GM19035 (cell line): ENCODE results near the gene ZNF777.
"Not testable (repeated sequence)": the region's sequence is repeated elsewhere in the genome, so short reads cannot be mapped to it uniquely, and the experiment has no call there.

ENCODE experiments used
- ATAC-seq: cut with Tn5 transposase; IDR thresholded peaks from one replicate; pipeline ENCODE4 v1.9.1; 2021; ENCODE audit not compliant: unreplicated experiment

ZNF777 gene

DNA sequence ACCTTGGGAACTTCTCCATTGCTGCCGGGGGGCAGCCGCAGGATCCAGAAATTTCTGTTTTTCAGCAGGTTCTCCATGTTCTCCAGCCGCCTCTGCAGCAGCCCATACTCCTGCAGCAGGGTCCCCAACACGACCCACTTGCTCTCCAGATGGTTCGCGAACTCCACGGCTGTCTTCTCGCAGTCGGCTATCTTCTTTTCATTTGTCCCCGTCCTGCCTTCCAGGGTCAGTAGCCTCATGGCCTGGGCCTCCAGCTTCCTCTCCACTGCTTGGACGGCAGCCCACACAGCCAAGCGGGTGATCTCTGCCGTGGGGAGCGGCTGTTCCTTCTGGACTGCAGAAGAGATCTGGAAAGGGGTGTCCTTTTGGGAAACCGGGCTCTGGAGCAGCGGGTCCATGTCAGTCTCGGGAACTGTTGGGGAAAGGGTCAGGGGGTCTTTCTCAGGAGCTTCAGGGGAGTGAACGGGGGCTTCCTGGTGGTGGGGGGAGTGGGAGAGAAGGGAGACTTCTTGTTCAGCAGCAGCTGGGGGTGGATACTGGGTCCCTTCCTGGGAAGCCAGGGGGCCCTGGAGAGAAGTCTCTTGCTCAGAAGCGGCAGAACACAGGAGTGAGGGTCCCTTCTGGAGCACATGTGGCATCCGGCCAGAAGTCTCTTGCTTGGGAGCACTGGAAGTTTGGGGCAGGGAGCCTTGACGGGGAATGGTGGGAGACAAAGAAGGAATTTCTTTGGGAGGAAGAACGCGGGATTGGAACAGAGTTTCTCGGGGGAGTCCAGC, 5.5 kb downstream of the ZNF777 start:
- no peak for ATAC-seq

DNA sequence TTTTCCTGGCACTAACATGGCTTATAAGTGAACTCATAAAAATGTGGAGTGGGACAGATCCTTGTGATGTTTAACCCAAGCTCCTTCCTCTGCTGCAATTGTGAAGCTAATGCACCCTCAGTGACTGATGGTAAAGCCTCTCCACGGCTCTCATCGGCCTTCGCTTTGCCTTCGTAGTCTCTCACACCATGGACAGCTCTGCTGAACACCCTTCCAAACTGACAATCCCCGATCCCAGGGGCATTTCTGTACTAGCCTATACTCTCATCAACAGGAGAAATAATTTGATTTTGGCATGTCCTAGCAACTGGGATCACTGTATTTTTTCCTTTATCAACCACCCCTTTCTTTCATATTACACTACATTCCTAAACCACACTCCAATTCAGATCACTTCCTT, 6.1 kb downstream of the ZNF777 start:
- ATAC-seq: no peak

DNA sequence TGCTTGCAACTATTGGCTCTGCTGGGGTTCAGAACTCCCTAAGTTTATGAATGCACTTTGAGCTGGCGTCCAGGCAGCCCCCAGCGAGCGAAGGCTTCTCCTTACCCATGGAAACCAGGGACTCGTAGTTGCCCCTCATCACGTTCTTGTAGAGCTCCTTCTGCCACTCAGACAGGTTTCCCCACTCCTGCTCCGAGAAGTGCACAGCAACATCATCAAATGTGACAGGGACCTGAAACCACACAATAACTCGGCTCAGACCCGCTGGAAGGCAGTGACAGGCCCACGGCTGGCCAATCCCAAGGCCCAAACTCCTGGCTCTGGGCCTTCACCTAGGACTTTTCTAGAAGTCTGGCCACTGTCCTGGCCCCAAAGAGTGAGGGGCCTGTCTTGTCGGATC, 6.9 kb downstream of the ZNF777 start:
- ATAC-seq: no peak

- no peak for ATAC-seq
Measured at GRCh38 chr7:149450821-149451220, 10.0 kb downstream of the ZNF777 start.

- no peak for ATAC-seq
Measured at GRCh38 chr7:149449897-149450296, 11.0 kb downstream of the ZNF777 start.

GRCh38 chr7:149448961-149449360, 11.9 kb downstream of the ZNF777 start:
- ATAC-seq: no peak

- ATAC-seq: not testable (repeated sequence)
Measured at GRCh38 chr7:149446026-149446425, 14.8 kb downstream of the ZNF777 start.

DNA sequence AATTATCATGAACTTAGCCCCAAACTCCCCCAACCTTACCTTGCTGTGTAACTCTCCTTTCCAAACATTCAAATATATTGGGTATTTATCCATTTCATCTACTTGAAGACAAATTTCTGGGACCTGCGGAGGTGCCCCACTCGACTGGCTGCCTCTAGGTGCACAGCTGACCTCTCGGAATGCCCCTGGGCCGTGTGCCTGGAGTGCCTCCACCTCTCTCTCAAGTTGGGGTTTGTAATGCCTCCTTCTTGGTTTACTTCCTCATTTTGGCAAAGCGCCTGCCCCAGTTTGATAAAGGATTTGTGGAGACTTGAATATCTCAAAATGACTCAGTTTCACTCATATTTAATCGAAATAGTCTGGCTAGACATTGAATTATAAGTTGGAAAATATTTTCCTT, 16.6 kb downstream of the ZNF777 start:
- no peak for ATAC-seq

DNA sequence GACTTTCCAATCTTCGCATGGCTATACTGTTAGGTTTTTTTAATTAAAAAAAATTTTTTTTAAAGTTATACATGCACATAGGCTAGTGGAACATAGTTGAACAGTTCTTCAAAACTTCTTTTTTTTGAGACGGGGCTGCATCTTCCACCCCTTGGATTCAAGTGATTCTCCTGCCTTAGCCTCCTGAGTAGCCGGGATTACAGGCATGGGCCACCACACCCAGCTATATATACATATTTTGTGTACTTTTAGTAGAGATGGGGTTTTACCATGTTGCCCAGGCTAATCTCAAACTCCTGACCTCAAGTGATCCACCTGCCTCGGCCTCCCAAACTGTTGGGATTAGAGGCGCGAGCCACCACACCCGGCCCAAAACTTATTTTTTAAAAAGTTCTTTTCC, 17.3 kb downstream of the ZNF777 start:
- no peak for ATAC-seq

GRCh38 chr7:149442924-149443323, 17.9 kb downstream of the ZNF777 start:
- no peak for ATAC-seq

DNA sequence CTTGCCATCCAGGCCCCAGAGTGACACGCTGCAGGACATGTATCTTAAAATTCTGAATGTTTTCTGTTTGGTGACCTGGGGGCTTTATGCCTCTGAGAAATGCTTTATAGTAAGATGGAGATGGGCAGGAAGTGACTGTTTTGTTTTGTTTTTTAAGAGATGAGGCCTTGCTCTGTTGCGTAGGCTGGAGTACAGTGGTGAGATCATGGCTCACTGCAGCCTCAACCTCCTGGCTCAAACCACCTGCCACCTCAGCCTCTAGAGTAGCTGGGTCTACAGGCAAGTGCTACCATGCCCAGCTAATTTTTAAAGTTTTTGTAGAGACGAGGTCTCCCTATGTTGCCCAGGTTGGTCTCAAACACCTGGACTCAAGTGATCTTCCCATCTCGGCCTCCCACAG, 20.6 kb downstream of the ZNF777 start:
- ATAC-seq: no peak

- ATAC-seq: no peak
Measured at GRCh38 chr7:149436358-149436757, 24.5 kb downstream of the ZNF777 start.

DNA sequence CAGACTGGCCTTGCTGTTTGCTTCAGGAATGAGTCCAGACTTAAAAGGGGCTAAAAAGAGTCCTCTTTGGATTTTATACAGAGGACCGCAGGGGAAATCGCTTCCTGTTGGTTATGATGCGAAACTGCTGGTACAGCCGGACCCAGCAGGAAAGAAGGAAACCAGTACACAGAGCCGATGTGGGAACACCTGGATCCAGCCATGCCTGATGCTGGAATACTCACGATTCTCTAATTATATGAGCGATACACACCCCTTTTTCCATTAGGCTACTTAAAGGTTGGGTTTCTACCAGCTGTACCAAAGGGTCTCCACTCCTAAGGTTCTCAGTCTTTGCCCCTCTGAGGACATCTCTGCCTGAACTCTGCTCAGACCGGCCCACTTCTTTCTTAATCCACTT, 27.7 kb downstream of the ZNF777 start:
- ATAC-seq: no peak

DNA sequence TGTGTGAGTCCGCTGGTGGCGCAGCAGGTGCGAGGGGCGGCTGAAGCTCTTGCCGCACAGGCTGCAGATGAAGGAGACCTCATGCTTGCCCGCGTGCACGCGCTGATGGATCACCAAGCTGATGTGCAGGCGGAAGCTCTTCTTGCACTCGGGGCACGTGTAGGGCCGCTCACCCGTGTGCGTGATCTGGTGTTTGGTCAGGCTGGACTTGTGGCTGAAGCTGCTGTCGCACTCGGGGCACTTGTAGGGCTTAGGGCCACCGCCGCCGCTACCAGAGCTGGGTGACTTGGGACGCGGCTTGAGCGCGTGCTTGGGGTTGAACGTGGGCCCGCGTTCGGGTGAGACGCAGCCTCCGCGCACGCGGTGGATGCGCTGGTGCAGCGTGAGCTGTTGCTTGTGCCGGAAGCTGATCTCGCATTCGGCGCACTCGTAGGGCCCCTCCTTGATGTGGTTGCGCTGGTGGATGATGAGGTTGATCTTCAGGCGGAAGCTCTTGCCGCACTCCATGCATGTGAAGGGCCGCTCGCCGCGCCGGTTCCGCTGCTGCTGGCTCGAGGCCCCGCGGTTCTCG, 28.7 kb downstream of the ZNF777 start:
- no peak for ATAC-seq

DNA sequence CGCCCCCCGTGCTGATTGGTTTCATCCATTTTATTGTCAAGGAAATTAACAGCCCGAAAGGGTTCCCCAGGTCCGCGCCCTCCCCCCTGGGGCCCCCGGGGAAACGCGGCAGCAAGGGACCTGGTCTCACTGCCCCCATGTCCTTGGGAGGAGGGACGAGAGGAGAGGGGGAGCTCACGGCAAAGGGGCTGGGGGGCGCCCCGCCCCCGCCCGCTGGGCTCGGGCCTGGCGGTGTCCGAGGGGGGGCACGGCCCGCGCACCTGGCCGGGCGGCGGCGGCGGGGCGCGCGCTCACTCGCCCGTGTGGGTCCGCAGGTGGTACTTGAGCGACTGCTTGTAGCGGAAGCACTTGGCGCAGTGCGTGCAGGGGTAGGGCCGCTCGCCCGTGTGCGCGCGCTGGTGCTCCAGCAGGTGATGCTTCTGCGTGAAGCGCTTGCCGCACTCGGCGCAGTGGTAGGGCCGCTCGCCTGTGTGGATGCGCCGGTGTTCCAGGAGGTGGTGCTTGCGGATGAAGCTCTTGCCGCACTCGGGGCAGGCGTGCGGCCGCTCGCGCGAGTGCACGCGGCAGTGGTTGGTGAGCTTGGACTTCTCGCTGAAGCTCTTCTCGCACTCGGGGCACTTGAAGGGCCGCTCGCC, 29.3 kb downstream of the ZNF777 start:
- no peak for ATAC-seq

DNA sequence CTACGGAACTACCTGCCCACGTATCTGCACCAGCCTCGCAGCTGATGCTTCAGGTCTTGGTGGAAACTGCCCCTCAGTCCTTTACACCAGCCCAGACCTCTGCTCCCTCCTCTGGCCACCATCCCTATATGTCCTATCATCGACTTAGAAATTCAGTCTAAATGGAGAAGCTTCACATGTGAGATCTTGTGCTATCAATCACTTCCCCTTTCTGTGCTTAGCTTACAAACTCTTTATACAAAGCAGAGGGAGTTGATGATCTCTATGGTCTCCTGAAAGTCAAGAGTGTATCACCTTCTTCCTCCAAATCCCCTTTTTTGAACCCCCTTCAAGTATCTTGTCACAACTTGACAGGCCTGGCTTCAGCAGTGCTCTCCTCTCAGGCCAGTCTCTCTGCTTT, 30.7 kb downstream of the ZNF777 start:
- ATAC-seq: no peak

DNA sequence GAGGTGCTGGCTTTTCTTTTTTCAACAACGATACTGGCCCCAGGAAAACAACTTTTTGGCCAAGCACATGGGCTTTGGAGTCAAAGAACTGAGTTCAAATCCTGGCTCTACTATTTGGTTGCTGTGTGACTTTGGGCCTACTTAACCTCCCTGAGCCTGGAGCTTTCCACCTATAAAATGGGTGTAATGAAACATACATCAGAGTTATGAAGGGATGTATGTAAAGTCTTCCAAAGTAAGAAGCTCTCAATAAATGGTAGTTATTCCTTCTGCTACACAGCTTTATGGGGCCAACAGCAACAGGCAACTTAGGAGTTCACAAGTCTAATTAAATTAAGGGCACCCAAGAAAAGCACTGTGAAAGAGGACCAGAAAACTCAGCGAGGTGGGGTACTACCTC, 33.0 kb downstream of the ZNF777 start:
- ATAC-seq: no peak

GRCh38 chr7:149427096-149427680, 33.7 kb downstream of the ZNF777 start:
- ATAC-seq: no peak

GRCh38 chr7:149423449-149424110, 37.3 kb downstream of the ZNF777 start:
- ATAC-seq: no peak

DNA sequence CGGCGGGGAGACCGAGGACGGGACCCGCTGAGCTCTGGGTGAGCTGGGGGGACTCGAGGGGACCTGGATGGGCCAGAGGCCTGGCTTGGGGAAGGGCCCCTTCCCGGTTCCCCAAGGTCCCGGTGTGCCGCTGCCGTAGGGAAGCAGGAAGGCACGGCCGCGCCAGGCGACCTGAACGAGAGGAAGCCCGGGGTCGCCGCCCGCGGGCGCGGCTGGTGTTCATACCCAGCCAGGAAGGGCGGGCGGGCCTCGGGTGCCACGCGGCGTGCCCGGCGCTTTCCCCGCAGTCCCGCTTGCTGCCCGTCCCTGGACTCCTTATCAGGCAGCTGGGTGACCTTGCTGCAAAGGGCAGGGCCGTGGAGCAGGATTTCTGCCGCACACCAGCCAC, 38.0 kb downstream of the ZNF777 start:
- ATAC-seq: no peak

DNA sequence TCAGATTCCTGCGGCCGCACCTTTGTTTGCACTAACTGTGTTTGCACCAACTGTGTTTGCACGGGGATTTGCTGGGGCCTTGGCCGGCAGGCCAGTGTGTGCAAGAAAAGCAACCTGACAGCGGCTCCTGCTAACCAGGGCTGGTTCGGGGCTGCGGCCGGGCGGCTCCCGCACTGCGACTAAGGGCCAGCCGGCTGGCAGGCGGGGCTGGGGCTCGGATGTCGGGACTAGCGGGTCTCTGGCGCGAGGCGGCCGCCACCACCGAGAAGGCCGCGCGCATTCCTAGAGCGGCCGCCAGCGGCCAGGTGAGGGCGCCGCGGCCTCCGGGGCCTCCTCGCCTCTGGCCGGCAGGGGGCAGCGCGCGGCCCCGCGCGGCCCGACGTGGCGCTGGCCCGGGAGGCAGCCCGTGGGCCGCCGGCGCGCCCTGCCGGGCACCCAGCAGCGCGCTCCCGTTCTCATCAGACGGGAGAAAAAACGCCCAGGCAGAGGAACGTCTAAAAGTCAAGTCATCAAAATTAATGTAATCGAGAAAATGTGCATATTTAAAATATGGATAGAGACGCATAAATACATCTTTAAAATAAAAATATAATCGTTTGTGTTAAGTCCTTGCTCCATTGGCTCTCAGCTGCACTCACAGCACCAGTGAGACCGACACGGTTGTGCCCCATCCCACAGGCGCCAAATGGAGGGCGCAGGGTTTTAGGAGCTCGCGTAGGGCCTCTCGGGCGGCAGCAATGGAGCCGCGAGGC, 38.5 kb downstream of the ZNF777 start:
- peak; percentile 93 for ATAC-seq
